HFFc6 (cell line): Measurements from ENCODE around the gene OLAH. TPM values are rescaled to one million over a fixed set of nuclear protein-coding genes. Genes with fewer than 3 reads are reported as not detected.

Experiments used
- DNase-seq: peaks from one replicate; pipeline ENCODE4 v3.0.0-alpha.2; 2018
- H3K27ac Mint-ChIP-seq: 2 replicates; pipeline ENCODE4 v1.8.0; 2020; ENCODE audit warnings: mild to moderate bottlenecking, mixed read lengths
- H3K27me3 Mint-ChIP-seq: 2 replicates; pipeline ENCODE4 v1.8.0; 2021; ENCODE audit warnings: mild to moderate bottlenecking, moderate library complexity, mixed read lengths; ENCODE audit not compliant: insufficient read depth
- H3K36me3 Mint-ChIP-seq: 2 replicates; pipeline ENCODE4 v1.8.0; 2021; ENCODE audit warnings: low read depth, mixed read lengths
- H3K4me1 Mint-ChIP-seq: 2 replicates; pipeline ENCODE4 v1.8.0; 2020; ENCODE audit warnings: low read depth, mixed read lengths
- H3K4me3 Mint-ChIP-seq: 2 replicates; pipeline ENCODE4 v1.8.0; 2020; ENCODE audit warnings: mild to moderate bottlenecking, moderate library complexity, mixed read lengths
- H3K9me3 Mint-ChIP-seq: 2 replicates; pipeline ENCODE4 v1.8.0; 2020; ENCODE audit warnings: mild to moderate bottlenecking, mixed read lengths
- total RNA-seq, 6 experiments: library from RNA; stranded (reverse); fragmentation: NEBNext Ultra II Directional; extraction: Animal tissue kit (Norgen Biotek cat#: 25700); gene quantifications; 2 replicates in 1 of 6; 3 replicates in 5 of 6; pipeline ENCODE4 v1.2.3, GENCODE V29; 2021
- TF ChIP-seq, protein P1 (sequence below): fragments of 200-600 bp; sonication (generic); IDR thresholded peaks from 2 replicates; pipeline ENCODE4 v1.5.0; 2021; ENCODE audit warnings: antibody characterized with exemption, mild to moderate bottlenecking

The OLAH gene
- total RNA-seq, 6 experiments from 2014 or later, result not detected

DNA sequence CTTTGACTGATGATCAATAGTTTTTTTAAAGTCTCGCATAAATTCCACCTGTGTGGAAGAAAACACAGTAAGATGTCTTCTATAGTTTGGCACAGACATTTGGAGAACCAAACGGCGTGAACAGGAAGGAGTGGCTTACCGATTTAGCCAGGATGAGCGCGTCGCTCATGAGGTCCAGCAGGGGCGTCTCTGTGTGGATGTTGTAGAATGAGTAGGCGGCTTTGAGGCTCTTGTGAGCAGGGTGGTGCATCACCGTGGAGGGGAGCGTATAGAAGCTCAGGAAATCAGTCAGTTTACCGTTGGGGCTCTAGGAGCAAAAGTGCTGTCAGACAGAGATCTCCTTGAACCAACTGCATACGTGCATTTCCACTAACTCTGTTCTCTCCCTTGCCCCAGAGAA is 68.9 kb downstream of the OLAH start:
- Mint-ChIP-seq H3K4me1 (peaks cover 14% of the 10 kb centered on the region), H3K27me3 (no peaks in the 10 kb centered on the region), H3K4me3 (no peak overlapping the region), H3K27ac (no peak overlapping the region), H3K36me3 (peaks cover 21% of the 10 kb centered on the region), H3K9me3 (no peaks in the 10 kb centered on the region)
- TF ChIP-seq, protein P1, sequence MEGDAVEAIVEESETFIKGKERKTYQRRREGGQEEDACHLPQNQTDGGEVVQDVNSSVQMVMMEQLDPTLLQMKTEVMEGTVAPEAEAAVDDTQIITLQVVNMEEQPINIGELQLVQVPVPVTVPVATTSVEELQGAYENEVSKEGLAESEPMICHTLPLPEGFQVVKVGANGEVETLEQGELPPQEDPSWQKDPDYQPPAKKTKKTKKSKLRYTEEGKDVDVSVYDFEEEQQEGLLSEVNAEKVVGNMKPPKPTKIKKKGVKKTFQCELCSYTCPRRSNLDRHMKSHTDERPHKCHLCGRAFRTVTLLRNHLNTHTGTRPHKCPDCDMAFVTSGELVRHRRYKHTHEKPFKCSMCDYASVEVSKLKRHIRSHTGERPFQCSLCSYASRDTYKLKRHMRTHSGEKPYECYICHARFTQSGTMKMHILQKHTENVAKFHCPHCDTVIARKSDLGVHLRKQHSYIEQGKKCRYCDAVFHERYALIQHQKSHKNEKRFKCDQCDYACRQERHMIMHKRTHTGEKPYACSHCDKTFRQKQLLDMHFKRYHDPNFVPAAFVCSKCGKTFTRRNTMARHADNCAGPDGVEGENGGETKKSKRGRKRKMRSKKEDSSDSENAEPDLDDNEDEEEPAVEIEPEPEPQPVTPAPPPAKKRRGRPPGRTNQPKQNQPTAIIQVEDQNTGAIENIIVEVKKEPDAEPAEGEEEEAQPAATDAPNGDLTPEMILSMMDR, result no peak
- no peak for DNase-seq

DNA sequence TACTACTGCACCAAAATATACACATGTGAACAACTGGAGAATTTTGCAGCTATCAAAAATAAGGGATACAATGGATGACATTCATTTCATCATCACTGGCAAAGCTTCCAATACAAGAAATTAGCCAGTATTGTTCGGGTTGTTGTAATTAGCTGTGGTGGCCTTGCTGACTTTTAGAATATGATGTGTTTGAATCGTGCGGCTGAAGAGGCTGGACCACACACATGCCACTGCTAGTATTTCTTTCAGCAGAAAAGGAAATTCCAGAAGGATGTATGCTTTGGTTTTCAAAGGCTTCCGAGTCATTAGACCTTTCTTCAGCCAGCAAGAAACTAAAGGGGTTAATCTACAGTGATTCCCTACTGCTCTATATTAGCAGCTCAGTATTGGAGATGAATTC is 70.0 kb downstream of the OLAH start:
- TF ChIP-seq, protein P1, result no peak
- no peak for DNase-seq
- H3K4me1 Mint-ChIP-seq, result peaks cover 14% of the 10 kb centered on the region
- H3K27ac Mint-ChIP-seq, result no peak overlapping the region; the same call in 1 of the 2 replicates
- H3K9me3 Mint-ChIP-seq, result no peaks in the 10 kb centered on the region
- H3K36me3 Mint-ChIP-seq, result peaks cover 17% of the 10 kb centered on the region
- H3K27me3 Mint-ChIP-seq, result no peaks in the 10 kb centered on the region
- H3K4me3 Mint-ChIP-seq, result no peak overlapping the region

GRCh38 chr10:15116225-15116624 is 72.5 kb downstream of the OLAH start:
- no peak for DNase-seq
- TF ChIP-seq, protein P1, result no peak
- H3K9me3 Mint-ChIP-seq, result no peaks in the 10 kb centered on the region

GRCh38 chr10:15118615-15119014 is 74.9 kb downstream of the OLAH start:
- TF ChIP-seq, protein P1, result no peak
- no peak for DNase-seq
- Mint-ChIP-seq H3K27me3 (no peaks in the 10 kb centered on the region; the same call in 1 of the 2 replicates), H3K36me3 (peaks cover 16% of the 10 kb centered on the region), H3K4me3 (no peak overlapping the region), H3K9me3 (no peaks in the 10 kb centered on the region), H3K27ac (no peak overlapping the region), H3K4me1 (peaks cover 43% of the 10 kb centered on the region)

More at GRCh38 chr10:15116225-15116624, 72.5 kb downstream of the OLAH start:
- no peak overlapping the region for H3K27ac Mint-ChIP-seq
- peaks cover 25% of the 10 kb centered on the region for H3K36me3 Mint-ChIP-seq
- H3K4me3 Mint-ChIP-seq, result no peak overlapping the region
- peaks cover 24% of the 10 kb centered on the region for H3K4me1 Mint-ChIP-seq
- no peaks in the 10 kb centered on the region; the same call in 1 of the 2 replicates for H3K27me3 Mint-ChIP-seq

DNA sequence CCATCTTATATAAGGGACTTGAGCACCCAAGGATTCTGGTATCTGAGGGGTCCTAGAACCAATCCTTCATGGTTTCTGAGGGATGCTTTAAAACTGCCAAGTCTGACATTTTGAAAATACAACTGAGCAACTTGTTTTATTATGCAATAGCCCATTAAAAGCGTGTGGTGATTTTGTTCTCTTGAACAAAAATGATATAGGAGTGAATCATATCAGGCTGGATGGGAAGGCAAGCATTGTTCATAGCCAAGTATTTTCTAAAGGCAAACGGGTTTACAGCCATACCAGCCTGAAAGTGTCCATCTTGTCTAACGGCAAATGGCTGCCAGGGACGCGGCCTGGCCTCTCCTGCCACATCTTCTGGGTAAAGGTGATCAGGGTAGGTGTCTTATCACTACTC is 76.8 kb downstream of the OLAH start:
- H3K27ac Mint-ChIP-seq, result peak overlapping the region; percentile 68
- peaks cover 49% of the 10 kb centered on the region for H3K4me1 Mint-ChIP-seq
- TF ChIP-seq, protein P1, result no peak
- H3K4me3 Mint-ChIP-seq, result no peak overlapping the region
- DNase-seq, result peak; percentile 77
- H3K9me3 Mint-ChIP-seq, result no peaks in the 10 kb centered on the region
- peaks cover 30% of the 10 kb centered on the region for H3K36me3 Mint-ChIP-seq
- H3K27me3 Mint-ChIP-seq, result no peaks in the 10 kb centered on the region; the same call in 1 of the 2 replicates

GRCh38 chr10:15121707-15122106 is 78.0 kb downstream of the OLAH start:
- H3K4me1 Mint-ChIP-seq, result peaks cover 49% of the 10 kb centered on the region
- TF ChIP-seq, protein P1, result no peak

More at GRCh38 chr10:15121707-15122106, 78.0 kb downstream of the OLAH start:
- Mint-ChIP-seq H3K27ac (peak overlapping the region; percentile 76), H3K9me3 (no peaks in the 10 kb centered on the region), H3K27me3 (no peaks in the 10 kb centered on the region; the same call in 1 of the 2 replicates), H3K36me3 (peaks cover 36% of the 10 kb centered on the region), H3K4me3 (peak overlapping the region; percentile 38)
- no peak for DNase-seq
